Erythroblast (primary cell): Measurements from ENCODE around the gene PMP22.

Experiments
- GATA1 ChIP-seq: IDR thresholded peaks from 2 replicates; pipeline ENCODE4 v1.6.1; 2011; ENCODE audit warnings: low read depth, mild to moderate bottlenecking, control low read depth, low read length, moderate library complexity
- POLR2A ChIP-seq: IDR thresholded peaks from 2 replicates; pipeline ENCODE4 v1.6.1; 2011; ENCODE audit warnings: mild to moderate bottlenecking, low read length

GRCh38 chr17:15273141-15273793 is 8.1 kb upstream of the PMP22 start:
- TF ChIP-seq POLR2A (no peak), GATA1 (no peak)
